ENCODE data around the gene RSPH1.

DNA sequence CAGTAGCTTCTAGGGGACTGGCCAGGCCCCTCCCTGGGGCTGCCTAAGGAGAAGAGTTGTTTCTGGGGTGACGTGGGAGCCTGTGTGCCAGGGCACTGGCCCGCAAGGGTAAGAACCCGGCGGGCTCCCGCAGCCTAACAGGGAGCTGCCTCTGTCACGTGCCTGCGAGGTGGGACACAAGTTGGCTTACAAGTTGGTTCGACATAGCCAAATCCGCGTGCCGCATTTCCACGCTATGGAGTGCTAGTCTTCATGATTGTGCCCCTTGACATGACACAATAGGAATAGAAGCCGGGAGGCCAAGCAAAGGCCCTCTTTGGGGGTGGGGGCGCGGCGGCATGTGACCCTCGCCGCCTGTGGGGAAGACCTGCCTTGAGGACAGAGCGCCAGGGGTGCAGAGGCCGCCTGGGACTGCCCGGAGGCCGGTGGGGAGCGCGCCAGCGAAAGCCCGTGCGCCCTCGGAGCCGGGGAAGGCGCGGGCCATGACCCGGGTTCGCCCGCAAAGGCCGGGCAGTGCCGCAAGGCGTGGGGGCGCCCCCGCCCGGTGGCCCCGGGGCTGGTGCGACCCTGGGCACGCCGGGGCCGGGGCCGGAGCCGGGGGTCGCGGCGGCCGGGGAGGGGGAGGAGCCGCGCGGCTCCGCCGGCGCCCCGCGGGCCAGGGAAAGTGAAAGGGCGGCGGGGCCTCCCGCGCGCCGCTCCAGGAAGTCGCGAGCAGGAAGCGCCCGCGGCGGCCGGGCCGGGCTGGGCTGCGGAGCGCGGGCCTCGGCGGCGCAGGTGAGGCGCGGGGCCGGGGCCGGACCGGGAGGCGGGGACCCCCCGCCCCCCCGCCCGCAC, 17.3 kb upstream of the RSPH1 start, which contains the start of gene SLC37A1:
- TF ChIP-seq EGR1 (IDR thresholded peaks at IDR 0.05), result no peak
- TF ChIP-seq EP300 (IDR thresholded peaks at IDR 0.05; ENCODE audit: borderline replicate concordance), result no peak
